Esophagus muscularis mucosa (tissue), 4 donors: Measurements from ENCODE around the gene BMP5. TPM values are rescaled to one million over a fixed set of nuclear protein-coding genes. Genes with fewer than 3 reads are reported as not detected.

Source experiments
- DNase-seq: peaks from one replicate; pipeline ENCODE4 v3.0.0-alpha.2; 2017; ENCODE audit errors: extremely low spot score
- H3K27ac ChIP-seq, 4 donors: fragments of 200-600 bp; sonication (generic); replicated peaks in 1 of 4; 1 replicate in 3 of 4; 2 replicates in 1 of 4; pipeline ENCODE4 v1.5.1; 2016 to 2019; ENCODE audit warnings: mild to moderate bottlenecking in 1 of 4
- H3K27me3 ChIP-seq, 4 donors: fragments of 200-600 bp; sonication (generic); one replicate each; pipeline versions ENCODE4 v1.5.1 to v1.6.0; 2016 to 2019
- H3K36me3 ChIP-seq, 4 donors: fragments of 200-600 bp; sonication (generic); one replicate each; pipeline ENCODE4 v1.5.1; 2016 to 2019
- H3K4me1 ChIP-seq, 4 donors: fragments of 200-600 bp; sonication (generic); one replicate each; pipeline ENCODE4 v1.5.1; 2016 to 2019
- H3K4me3 ChIP-seq, 4 donors: fragments of 200-600 bp; sonication (generic); 1 replicate in 2 of 4; 2 replicates in 2 of 4; pipeline ENCODE4 v1.5.1; 2016 to 2019; ENCODE audit warnings: mild to moderate bottlenecking in 4 of 4, moderate library complexity in 1 of 4
- H3K9me3 ChIP-seq, 4 donors: fragments of 200-600 bp; sonication (generic); 1 replicate in 3 of 4; 2 replicates in 1 of 4; pipeline ENCODE4 v1.5.1; 2016 to 2019
- EP300 ChIP-seq: sonication (generic); formaldehyde crosslinking; IDR thresholded peaks from one replicate; pipeline ENCODE4 v1.6.1; 2017; ENCODE audit warnings: antibody characterized with exemption
- POLR2A ChIP-seq: fragments of 450-650 bp; IDR thresholded peaks from one replicate; pipeline ENCODE4 v1.6.1; 2017; ENCODE audit warnings: antibody characterized with exemption, moderate library complexity, mild to moderate bottlenecking, low read depth
- POLR2AphosphoS5 ChIP-seq, 2 donors: sonication (generic); formaldehyde crosslinking; IDR thresholded peaks; one replicate each; pipeline ENCODE4 v1.6.1; 2017; ENCODE audit warnings: antibody characterized with exemption in 2 of 2
- WGBS: methylation state at CpG from one replicate; pipeline ENCODE4 v1.1.5; 2018; 5-methylcytosine and 5-hydroxymethylcytosine counted together
- intact Hi-C: fragments of 100-400 bp; cut with DNase I; formaldehyde crosslinking; loops from one replicate; pipeline ENCODE4 v1.15.1; 2023
- total RNA-seq, 4 donors: library from RNA; depleted of rRNA; stranded (reverse); fragments of >200 nt; gene quantifications; one replicate each; pipeline versions ENCODE4 v1.1.0 to v1.2.1, GENCODE V29; 2016
- TF ChIP-seq, protein P1 (sequence below), 3 experiments: fragments of 200-600 bp in 2 of 3; fragments of 450-650 bp in 1 of 3; sonication (generic) in 2 of 3; IDR thresholded peaks; one replicate each; pipeline ENCODE4 v1.5.1; 2017 to 2019; ENCODE audit warnings: antibody characterized with exemption in 3 of 3, mild to moderate bottlenecking in 2 of 3, moderate library complexity in 1 of 3

The BMP5 gene
- total RNA-seq, 4 donors from 2014 or later: 1.3 to 3.5 (median 1.6) TPM

DNA sequence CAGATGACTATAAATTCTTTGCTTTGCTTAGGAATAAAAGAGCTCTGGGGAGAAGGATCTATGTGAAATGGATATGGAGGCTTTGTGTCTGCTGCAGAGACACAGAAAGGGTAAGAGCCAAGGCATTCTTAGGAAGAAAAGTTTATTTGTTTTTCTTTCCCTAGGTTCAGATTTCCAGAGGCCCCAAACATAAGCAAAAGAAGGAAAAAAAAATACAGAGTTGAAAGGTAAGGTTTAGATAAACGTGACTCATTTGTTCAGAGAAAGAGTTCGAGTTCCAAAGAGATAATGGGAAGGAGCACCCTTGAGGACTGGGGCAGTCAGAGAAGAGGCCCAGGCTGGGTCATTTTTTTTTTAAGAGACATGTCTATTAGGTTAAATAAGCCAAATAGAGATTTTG is 27.4 kb upstream of the BMP5 start:
- no peak for DNase-seq
- WGBS: 50% methylated on average over 2 of the region's 2 CpGs
- Histone ChIP-seq H3K4me3 (no peak overlapping the region), H3K27ac (no peak overlapping the region), H3K36me3 (no peaks in the 10 kb centered on the region), H3K4me1 (no peaks in the 10 kb centered on the region), H3K9me3 (no peaks in the 10 kb centered on the region), H3K27me3 (no peaks in the 10 kb centered on the region)
- TF ChIP-seq EP300 (no peak), POLR2AphosphoS5 (IDR thresholded peaks at IDR 0.05) (no peak), POLR2A (no peak)
- TF ChIP-seq, protein P1, sequence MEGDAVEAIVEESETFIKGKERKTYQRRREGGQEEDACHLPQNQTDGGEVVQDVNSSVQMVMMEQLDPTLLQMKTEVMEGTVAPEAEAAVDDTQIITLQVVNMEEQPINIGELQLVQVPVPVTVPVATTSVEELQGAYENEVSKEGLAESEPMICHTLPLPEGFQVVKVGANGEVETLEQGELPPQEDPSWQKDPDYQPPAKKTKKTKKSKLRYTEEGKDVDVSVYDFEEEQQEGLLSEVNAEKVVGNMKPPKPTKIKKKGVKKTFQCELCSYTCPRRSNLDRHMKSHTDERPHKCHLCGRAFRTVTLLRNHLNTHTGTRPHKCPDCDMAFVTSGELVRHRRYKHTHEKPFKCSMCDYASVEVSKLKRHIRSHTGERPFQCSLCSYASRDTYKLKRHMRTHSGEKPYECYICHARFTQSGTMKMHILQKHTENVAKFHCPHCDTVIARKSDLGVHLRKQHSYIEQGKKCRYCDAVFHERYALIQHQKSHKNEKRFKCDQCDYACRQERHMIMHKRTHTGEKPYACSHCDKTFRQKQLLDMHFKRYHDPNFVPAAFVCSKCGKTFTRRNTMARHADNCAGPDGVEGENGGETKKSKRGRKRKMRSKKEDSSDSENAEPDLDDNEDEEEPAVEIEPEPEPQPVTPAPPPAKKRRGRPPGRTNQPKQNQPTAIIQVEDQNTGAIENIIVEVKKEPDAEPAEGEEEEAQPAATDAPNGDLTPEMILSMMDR (IDR thresholded peaks at IDR 0.05): no peak
- intact Hi-C loops: no loop called here

DNA sequence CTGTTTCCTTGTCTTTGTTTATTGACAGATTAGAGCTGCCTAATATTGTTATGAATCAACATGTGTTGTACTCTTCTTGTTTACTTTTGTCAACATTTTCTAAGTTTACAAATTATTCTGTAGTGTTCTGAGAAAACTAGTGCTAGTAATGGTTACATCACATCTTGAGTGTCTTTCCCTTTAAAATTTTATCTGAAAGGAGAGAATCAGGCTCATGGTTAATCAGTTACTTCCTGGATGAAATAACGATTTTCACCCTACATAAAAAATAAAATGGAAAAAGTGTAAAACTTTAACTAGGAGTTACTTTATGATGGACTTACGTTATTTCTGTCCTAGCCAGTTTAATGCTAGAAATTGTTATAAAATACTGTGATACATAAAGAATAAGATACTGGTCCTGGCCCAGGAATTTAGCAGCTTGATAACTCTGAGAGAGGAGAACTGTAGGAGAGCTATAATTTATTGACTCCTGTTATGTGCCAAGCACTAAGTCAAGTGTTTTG is 26.4 kb upstream of the BMP5 start:
- Histone ChIP-seq H3K9me3 (no peaks in the 10 kb centered on the region), H3K36me3 (no peaks in the 10 kb centered on the region), H3K4me3 (no peak overlapping the region), H3K4me1 (no peaks in the 10 kb centered on the region), H3K27me3 (no peaks in the 10 kb centered on the region), H3K27ac (no peak overlapping the region)
- intact Hi-C loops: no loop called here
- DNase-seq: no peak
- 66% methylated on average over 2 of the region's 2 CpGs for WGBS
- TF ChIP-seq POLR2A (no peak), EP300 (no peak), POLR2AphosphoS5 (IDR thresholded peaks at IDR 0.05) (no peak)
- TF ChIP-seq, protein P1 (IDR thresholded peaks at IDR 0.05): no peak

DNA sequence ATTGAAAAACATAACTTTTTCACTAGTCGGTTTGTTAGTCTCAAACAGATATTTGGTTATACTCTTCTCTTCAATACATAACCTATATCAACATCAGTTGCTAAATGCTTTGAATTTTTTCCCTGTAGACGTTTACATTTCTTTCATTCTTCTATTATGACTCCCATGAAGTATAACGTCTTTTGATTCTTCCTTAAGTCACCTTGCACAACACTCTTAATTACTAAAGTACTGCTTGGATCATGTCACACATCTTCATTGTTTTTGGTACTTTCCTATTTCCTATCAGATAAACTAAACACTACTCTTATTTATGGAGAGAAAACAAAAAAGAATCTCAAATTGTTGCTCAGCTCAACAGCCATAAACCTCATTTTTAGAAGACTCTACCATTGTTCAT is 23.0 kb upstream of the BMP5 start:
- intact Hi-C loops: no loop called here
- Histone ChIP-seq H3K27me3 (no peaks in the 10 kb centered on the region), H3K4me3 (no peak overlapping the region), H3K27ac (no peak overlapping the region), H3K9me3 (no peaks in the 10 kb centered on the region), H3K4me1 (no peaks in the 10 kb centered on the region), H3K36me3 (no peaks in the 10 kb centered on the region)
- 63% methylated on average over 3 of the region's 3 CpGs for WGBS
- TF ChIP-seq EP300: no peak
- DNase-seq: no peak

DNA sequence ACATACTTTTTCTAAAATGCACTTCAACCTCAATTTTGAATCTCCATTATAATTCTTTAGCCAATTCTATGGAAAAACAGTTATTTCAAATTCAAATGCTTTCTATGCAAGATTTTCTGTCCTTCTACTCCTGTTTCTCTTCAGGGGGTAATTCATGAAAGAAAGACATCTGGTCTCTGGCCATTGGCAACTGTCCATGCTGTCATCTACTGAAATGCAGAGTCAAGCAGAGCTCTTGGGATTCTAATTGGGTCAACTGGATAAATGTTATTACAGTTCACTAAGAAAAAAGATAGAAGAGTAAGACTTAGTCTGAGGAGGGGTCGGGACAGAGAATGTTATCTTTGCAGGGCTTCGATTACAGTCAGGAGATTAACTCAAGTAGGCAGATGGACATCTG is 22.0 kb upstream of the BMP5 start:
- TF ChIP-seq POLR2A (no peak), EP300 (no peak), POLR2AphosphoS5 (IDR thresholded peaks at IDR 0.05) (no peak)
- TF ChIP-seq, protein P1 (IDR thresholded peaks at IDR 0.05): no peak
- Histone ChIP-seq H3K4me1 (no peaks in the 10 kb centered on the region), H3K27me3 (no peaks in the 10 kb centered on the region), H3K36me3 (no peaks in the 10 kb centered on the region), H3K4me3 (no peak overlapping the region), H3K27ac (no peak overlapping the region), H3K9me3 (no peaks in the 10 kb centered on the region)
- intact Hi-C loops: no loop called here
- WGBS: 60% methylated on average over 2 of the region's 2 CpGs
- no peak for DNase-seq

DNA sequence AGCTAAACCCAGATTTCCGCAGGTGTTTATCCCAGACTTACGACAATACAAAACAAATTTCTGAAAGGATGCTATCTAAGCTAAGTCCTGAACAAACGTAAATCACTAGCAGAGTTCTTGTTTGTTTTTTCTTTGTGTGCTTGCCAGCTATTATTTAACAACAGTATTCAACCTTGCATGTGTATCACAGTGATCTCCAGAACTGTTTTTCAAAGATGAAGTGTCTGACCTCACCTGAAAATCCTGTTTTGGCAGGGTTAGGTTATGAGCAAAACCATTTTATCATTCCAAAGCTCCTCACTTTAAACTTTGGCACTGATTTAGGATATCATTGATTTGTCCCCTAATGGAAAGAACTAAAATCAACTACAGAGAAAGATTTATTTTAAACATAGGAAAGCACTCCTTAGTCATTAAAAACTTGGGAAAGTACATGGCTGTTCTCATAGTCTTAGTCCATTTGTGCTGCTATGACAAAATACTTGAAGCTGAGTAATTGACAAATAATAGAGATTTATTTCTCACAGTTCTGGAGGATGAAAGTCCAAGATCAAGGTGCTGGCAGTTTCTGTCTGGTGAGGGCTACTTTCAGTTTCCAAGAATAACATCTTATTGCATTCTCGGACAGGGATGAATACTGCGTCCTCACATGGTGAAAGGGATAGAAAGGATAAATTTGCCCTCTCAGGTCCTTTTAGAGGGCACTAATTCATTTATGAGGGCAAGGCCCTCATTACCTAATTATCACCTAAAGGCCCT is 20.8 kb upstream of the BMP5 start:
- H3K27me3 ChIP-seq: no peaks in the 10 kb centered on the region
- H3K27ac ChIP-seq: no peak overlapping the region
- TF ChIP-seq, protein P1 (IDR thresholded peaks at IDR 0.05): no peak
- TF ChIP-seq POLR2AphosphoS5 (IDR thresholded peaks at IDR 0.05) (no peak), POLR2A (no peak), EP300 (no peak)
- no peaks in the 10 kb centered on the region for H3K36me3 ChIP-seq
- intact Hi-C loops: no loop called here
- 75% methylated on average over 5 of the region's 5 CpGs for WGBS
- H3K4me1 ChIP-seq: no peaks in the 10 kb centered on the region
- no peak overlapping the region for H3K4me3 ChIP-seq
- no peak for DNase-seq
- no peaks in the 10 kb centered on the region for H3K9me3 ChIP-seq
